K562 (cell line): Measurements from ENCODE around the gene LIFR. TPM values are rescaled to one million over a fixed set of nuclear protein-coding genes. Genes with fewer than 3 reads are reported as not detected.
"Not testable (repeated sequence)": the region's sequence is repeated elsewhere in the genome, so short reads cannot be mapped to it uniquely, and the experiment has no call there.

ENCODE experiments used
- ATAC-seq: fragments of 200-7000 bp; cut with Tn5 transposase; 3 replicates; pipeline ENCODE4 v1.9.1; 2020; ENCODE audit warnings: moderate library complexity
- BruUV-seq: library from RNA; stranded (reverse); fragments of 400-500 nt; replicated peaks from 2 replicates; lab custom pipeline; 2021; lab: Mats Ljungman, UMichigan
- CTCF ChIA-PET: fragments of 300-600 bp; formaldehyde crosslinking; extraction: SDS; loops from one replicate; lab custom pipeline; 2021; ENCODE audit warnings: low intra/inter-chr PET ratio; lab: Yijun Ruan, JAX
- POLR2A ChIA-PET: fragments of 300-600, 350-650 bp; sonication (Branson Sonifier 250); formaldehyde crosslinking; extraction: SDS; loops from one replicate; lab custom pipeline; 2021; ENCODE audit warnings: antibody characterized with exemption, inconsistent platforms; lab: Yijun Ruan, JAX
- DNase-seq, 4 experiments: peaks; one replicate each; pipeline versions ENCODE4 v3.0.0 to v3.0.0-alpha.2; 2011 to 2018; ENCODE audit warnings: low spot score in 3 of 4, mixed read lengths in 3 of 4; ENCODE audit errors: extremely low read depth in 1 of 4
- FAIRE-seq: peaks from 2 replicates; lab custom pipeline; 2011; peaks lifted over from hg19 to GRCh38; lab: Jason Lieb, UNC
- H2AFZ ChIP-seq: 2 replicates; pipeline ENCODE4 v1.6.0; 2011; ENCODE audit warnings: low read depth, low read length, control low read depth, inconsistent platforms
- H3K27ac ChIP-seq: fragments of 200-600 bp; 3 replicates; pipeline ENCODE4 v1.8.0; 2011; ENCODE audit warnings: low read depth, mild to moderate bottlenecking, control low read depth, inconsistent platforms, low read length, moderate library complexity, mixed read lengths; ENCODE audit errors: extremely low read depth
- H3K27me3 ChIP-seq, 2 experiments: fragments of 300-600 bp in 1 of 2; 2 replicates in 1 of 2; 3 replicates in 1 of 2; pipeline versions ENCODE4 v1.6.0 to v1.8.0; 2011; ENCODE audit warnings: inconsistent platforms in 2 of 2, low read length in 2 of 2, mild to moderate bottlenecking in 1 of 2, mixed read lengths in 1 of 2, moderate library complexity in 1 of 2; ENCODE audit not compliant: control insufficient read depth in 2 of 2, insufficient read depth in 2 of 2
- H3K36me3 ChIP-seq: fragments of 300-600 bp; 3 replicates; pipeline ENCODE4 v1.8.0; 2011; ENCODE audit warnings: mild to moderate bottlenecking, low read length, inconsistent platforms; ENCODE audit not compliant: control insufficient read depth, insufficient read depth
- H3K4me1 ChIP-seq, 2 experiments: fragments of 200-600 bp in 1 of 2; replicated peaks in 1 of 2; 2 replicates in 1 of 2; 3 replicates in 1 of 2; pipeline versions ENCODE4 v1.5.1 to v1.8.0; 2011; ENCODE audit warnings: inconsistent platforms in 2 of 2, low read length in 2 of 2, mild to moderate bottlenecking in 1 of 2, mixed read lengths in 1 of 2, moderate library complexity in 1 of 2; ENCODE audit not compliant: control insufficient read depth in 2 of 2, insufficient read depth in 2 of 2
- H3K4me2 ChIP-seq: 2 replicates; pipeline ENCODE4 v1.6.1; 2011; ENCODE audit warnings: low read length, control low read depth, inconsistent platforms, mixed read lengths; ENCODE audit not compliant: insufficient read depth
- H3K4me3 ChIP-seq: fragments of 200-600 bp; sonication (generic), shearing (Covaris generic); 2 replicates; pipeline ENCODE4 v1.5.1; 2016; ENCODE audit warnings: control low read depth, inconsistent platforms
- H3K79me2 ChIP-seq: fragments of 200-600 bp; 3 replicates; pipeline ENCODE4 v1.8.0; 2011; ENCODE audit warnings: low read length, inconsistent platforms; ENCODE audit not compliant: control insufficient read depth, insufficient read depth
- H3K9ac ChIP-seq, 2 experiments: 2 replicates each; pipeline versions ENCODE4 v1.6.0 to v1.6.1; 2011; ENCODE audit warnings: low read depth in 2 of 2, low read length in 2 of 2, control low read depth in 1 of 2, inconsistent platforms in 1 of 2, mild to moderate bottlenecking in 1 of 2, mixed read lengths in 1 of 2; ENCODE audit not compliant: insufficient read depth in 1 of 2
- H3K9me1 ChIP-seq: one replicate; pipeline ENCODE4 v1.6.0; 2011; ENCODE audit warnings: inconsistent platforms, mild to moderate bottlenecking, low read length, moderate library complexity; ENCODE audit not compliant: control insufficient read depth, insufficient read depth
- H3K9me3 ChIP-seq: replicated peaks from 2 replicates; pipeline ENCODE4 v1.5.1; 2011; ENCODE audit warnings: low read depth, low read length, inconsistent platforms; ENCODE audit not compliant: control insufficient read depth, insufficient read depth
- H4K20me1 ChIP-seq: replicated peaks from 2 replicates; pipeline ENCODE4 v1.6.1; 2011; ENCODE audit warnings: low read length, inconsistent platforms, mixed read lengths; ENCODE audit not compliant: control insufficient read depth, insufficient read depth
- BCOR ChIP-seq: fragments of 450-650 bp; IDR thresholded peaks from 2 replicates; pipeline ENCODE4 v1.6.1; 2016
- RAD21 ChIP-seq, 2 experiments: fragments of 250-450 bp in 1 of 2; fragments of 450-650 bp in 1 of 2; sonication (Bioruptor Pico) in 1 of 2; formaldehyde crosslinking in 1 of 2; IDR thresholded peaks in 1 of 2; conservative IDR thresholded peaks in 1 of 2; 2 replicates each; pipeline versions ENCODE4 v1.4.0 to v1.8.0; 2020 to 2022; ENCODE audit warnings: mild to moderate bottlenecking in 2 of 2, moderate library complexity in 1 of 2
- RBM25 ChIP-seq: fragments of 200-400 bp; formaldehyde crosslinking; IDR thresholded peaks from 2 replicates; pipeline ENCODE4 v1.6.1; 2018; ENCODE audit warnings: low read length, low read depth, moderate library complexity; ENCODE audit not compliant: severe bottlenecking
- ZBTB17 ChIP-seq: fragments of 450-650 bp; formaldehyde crosslinking; IDR thresholded peaks from 2 replicates; pipeline ENCODE4 v1.4.0; 2020; ENCODE audit warnings: mild to moderate bottlenecking
- ZNF146 ChIP-seq: IDR thresholded peaks from one replicate; pipeline ENCODE4 v1.6.1; 2018; ENCODE audit warnings: missing compliant biosample characterization; ENCODE audit not compliant: unreplicated experiment
- WGBS: fragments of 100-300 bp; shearing (Covaris generic); methylation state at CpG from one replicate; pipeline ENCODE4 v1.1.6; 2016; ENCODE audit warnings: low coverage, mixed read lengths; ENCODE audit not compliant: insufficient coverage; ENCODE audit errors: missing lambda C conversion rate; 5-methylcytosine and 5-hydroxymethylcytosine counted together
- in situ Hi-C: fragments of 300-500 bp; cut with MboI; formaldehyde crosslinking; loops from 4 replicates; pipeline ENCODE4 v1.15.0; 2018; ENCODE audit warnings: inconsistent platforms, mixed read lengths
- intact Hi-C: fragments of 100-400 bp; cut with micrococcal nuclease; formaldehyde crosslinking; loops from 2 replicates; pipeline ENCODE4 v1.14.2; 2022
- polyA plus RNA-seq, 8 experiments: library from polyadenylated mRNA; depleted of rRNA in 4 of 8; stranded (reverse) in 5 of 8; unstranded in 3 of 8; fragments of >200 nt; fragmentation: Nextera tagmentation in 2 of 8; fragmentation: Illumina TruSeq in 1 of 8; extraction: Ambion mirVana in 2 of 8; extraction: Trizol in 1 of 8; gene quantifications; 2 replicates each; pipeline versions ENCODE4 v1.2.1 to v1.2.3, GENCODE V29; 2011 to 2014; ENCODE audit warnings: inconsistent platforms in 1 of 8, missing spikeins in 1 of 8
- total RNA-seq, 7 experiments: library from RNA; depleted of rRNA in 6 of 7; stranded (reverse); fragments of >200 nt in 6 of 7; fragmentation: Illumina TruSeq in 2 of 7; extraction: Trizol in 2 of 7; gene quantifications; 2 replicates each; pipeline versions ENCODE4 v1.2.1 to v1.2.3, GENCODE V29; 2011 to 2021; ENCODE audit warnings: low replicate concordance in 1 of 7
- TF ChIP-seq, protein P1 (sequence below), 3 experiments: IDR thresholded peaks in 2 of 3; conservative IDR thresholded peaks in 1 of 3; 2 replicates each; pipeline ENCODE4 v1.5.1; 2011 to 2012; ENCODE audit warnings: low read length in 3 of 3, mild to moderate bottlenecking in 3 of 3, control low read depth in 2 of 3, improper control_type of control experiment in 1 of 3, inconsistent platforms in 1 of 3, low read depth in 1 of 3, mixed read lengths in 1 of 3, moderate library complexity in 1 of 3; ENCODE audit not compliant: insufficient read depth in 2 of 3

LIFR gene
- total and polyA plus RNA-seq, 9 of the 15 experiments (the other 6 are each of a cell fraction or from before 2014, with no cell fraction given) = 0.43 to 5.7 (median 3.3) TPM

DNA sequence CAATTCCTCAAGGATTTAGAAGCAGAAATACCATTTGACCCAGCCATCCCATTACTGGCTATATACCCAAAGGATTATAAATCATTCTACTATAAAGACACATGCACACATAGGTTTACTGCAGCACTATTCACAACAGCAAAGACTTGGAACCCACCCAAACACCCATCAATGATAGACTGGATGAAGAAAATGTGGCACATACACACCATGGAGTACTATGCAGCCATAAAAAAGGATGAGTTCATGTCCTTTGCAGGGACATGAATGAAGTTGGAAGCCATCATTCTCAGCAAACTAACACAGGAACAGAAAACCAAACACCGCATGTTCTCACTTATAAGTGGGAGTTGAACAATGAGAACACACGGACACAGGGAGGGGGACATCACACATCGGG is 39.8 kb downstream of the LIFR start:
- FAIRE-seq, DNase-seq: not testable (repeated sequence)

GRCh38 chr5:38515646-38516045 is 40.8 kb downstream of the LIFR start:
- Histone ChIP-seq H3K9me3 (no peaks in the 10 kb centered on the region), H3K9me1 (no peaks in the 10 kb centered on the region), H2AFZ (no peak overlapping the region), H3K4me2 (no peak overlapping the region), H3K36me3 (no peaks in the 10 kb centered on the region), H3K9ac (no peak overlapping the region), H4K20me1 (no peaks in the 10 kb centered on the region), H3K4me1 (no peaks in the 10 kb centered on the region), H3K27me3 (no peaks in the 10 kb centered on the region), H3K79me2 (no peaks in the 10 kb centered on the region), H3K4me3 (no peak overlapping the region), H3K27ac (no peak overlapping the region)
- TF ChIP-seq RAD21 (CRISPR knock-in tag; conservative IDR thresholded peaks at IDR 0.05 in 1 of 2, IDR thresholded peaks at IDR 0.05 in 1 of 2) (0 out of 4 replicates have a peak, but pooled peaks of 1 of the 2 experiments have one; percentile 15), ZBTB17 (CRISPR knock-in tag) (no peak)
- TF ChIP-seq, protein P1, sequence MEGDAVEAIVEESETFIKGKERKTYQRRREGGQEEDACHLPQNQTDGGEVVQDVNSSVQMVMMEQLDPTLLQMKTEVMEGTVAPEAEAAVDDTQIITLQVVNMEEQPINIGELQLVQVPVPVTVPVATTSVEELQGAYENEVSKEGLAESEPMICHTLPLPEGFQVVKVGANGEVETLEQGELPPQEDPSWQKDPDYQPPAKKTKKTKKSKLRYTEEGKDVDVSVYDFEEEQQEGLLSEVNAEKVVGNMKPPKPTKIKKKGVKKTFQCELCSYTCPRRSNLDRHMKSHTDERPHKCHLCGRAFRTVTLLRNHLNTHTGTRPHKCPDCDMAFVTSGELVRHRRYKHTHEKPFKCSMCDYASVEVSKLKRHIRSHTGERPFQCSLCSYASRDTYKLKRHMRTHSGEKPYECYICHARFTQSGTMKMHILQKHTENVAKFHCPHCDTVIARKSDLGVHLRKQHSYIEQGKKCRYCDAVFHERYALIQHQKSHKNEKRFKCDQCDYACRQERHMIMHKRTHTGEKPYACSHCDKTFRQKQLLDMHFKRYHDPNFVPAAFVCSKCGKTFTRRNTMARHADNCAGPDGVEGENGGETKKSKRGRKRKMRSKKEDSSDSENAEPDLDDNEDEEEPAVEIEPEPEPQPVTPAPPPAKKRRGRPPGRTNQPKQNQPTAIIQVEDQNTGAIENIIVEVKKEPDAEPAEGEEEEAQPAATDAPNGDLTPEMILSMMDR (IDR thresholded peaks at IDR 0.05 in 2 of 3, conservative IDR thresholded peaks at IDR 0.05 in 1 of 3; ENCODE audit: insufficient read depth in 2 of 3, low read depth in 1 of 3, low read length in 3 of 3) = peak in 2 of 3 experiments; percentile 32 to 41; a peak in 3 of 6 replicates
- BruUV-seq = no TSS peak
- ATAC-seq = no peak
- in situ Hi-C loops = no loop called here
- intact Hi-C loops = no loop called here
- FAIRE-seq = no peak
- ChIA-PET CTCF (no interaction called here), POLR2A (interaction anchor here (1.2 kb wide), 1 partner anchor 9 kb away, joined by 6 read pairs; no protein-coding TSS in a partner anchor)
- 5% methylated on average over 2 of the region's 2 CpGs for WGBS
- DNase-seq = peak in 1 of 4 experiments; percentile 6

More for the DNA sequence above, 39.8 kb downstream of the LIFR start:
- H2AFZ ChIP-seq, H3K27ac ChIP-seq, H3K4me2 ChIP-seq, in situ Hi-C loops, H3K79me2 ChIP-seq, H3K4me1 ChIP-seq, intact Hi-C loops, H3K36me3 ChIP-seq, H3K27me3 ChIP-seq, H3K9me1 ChIP-seq, POLR2A ChIA-PET, H3K9ac ChIP-seq, CTCF ChIA-PET, H4K20me1 ChIP-seq, H3K9me3 ChIP-seq, ATAC-seq, H3K4me3 ChIP-seq, BruUV-seq: not testable (repeated sequence)
- TF ChIP-seq RBM25 = peak; percentile 37
- peak; percentile 88 for TF ChIP-seq ZNF146 (CRISPR knock-in tag)
- TF ChIP-seq BCOR = 0 out of 2 replicates have a peak, but pooled peaks have one; percentile 11
- WGBS = no CpG with 5 or more reads among the region's 3 CpGs
